CD4-positive, alpha-beta T cell treated with Interleukin-21 for 1 hour (primary cell): ENCODE measurements around the gene RRBP1.

Experiments used
- DNase-seq: peaks from one replicate; pipeline ENCODE4 v3.0.0-alpha.2; 2020

RRBP1 gene

DNA sequence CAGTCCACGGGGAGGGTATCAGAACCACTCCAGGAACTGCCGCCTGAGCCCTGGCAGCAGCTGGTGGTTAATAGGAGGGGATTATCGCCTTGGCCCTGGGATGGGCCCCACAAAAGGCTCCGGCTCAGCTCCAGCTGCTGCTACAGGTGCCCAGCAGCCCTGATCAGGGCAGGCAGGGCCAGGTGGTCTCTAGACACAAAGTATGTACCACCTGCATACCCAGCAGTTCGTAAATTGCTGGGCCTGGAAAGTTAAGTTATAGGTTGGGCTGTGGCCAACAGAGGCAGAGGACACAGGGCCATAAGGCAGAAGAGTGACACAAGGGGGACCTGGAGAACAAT, 35.1 kb downstream of the RRBP1 start:
- no peak for DNase-seq

DNA sequence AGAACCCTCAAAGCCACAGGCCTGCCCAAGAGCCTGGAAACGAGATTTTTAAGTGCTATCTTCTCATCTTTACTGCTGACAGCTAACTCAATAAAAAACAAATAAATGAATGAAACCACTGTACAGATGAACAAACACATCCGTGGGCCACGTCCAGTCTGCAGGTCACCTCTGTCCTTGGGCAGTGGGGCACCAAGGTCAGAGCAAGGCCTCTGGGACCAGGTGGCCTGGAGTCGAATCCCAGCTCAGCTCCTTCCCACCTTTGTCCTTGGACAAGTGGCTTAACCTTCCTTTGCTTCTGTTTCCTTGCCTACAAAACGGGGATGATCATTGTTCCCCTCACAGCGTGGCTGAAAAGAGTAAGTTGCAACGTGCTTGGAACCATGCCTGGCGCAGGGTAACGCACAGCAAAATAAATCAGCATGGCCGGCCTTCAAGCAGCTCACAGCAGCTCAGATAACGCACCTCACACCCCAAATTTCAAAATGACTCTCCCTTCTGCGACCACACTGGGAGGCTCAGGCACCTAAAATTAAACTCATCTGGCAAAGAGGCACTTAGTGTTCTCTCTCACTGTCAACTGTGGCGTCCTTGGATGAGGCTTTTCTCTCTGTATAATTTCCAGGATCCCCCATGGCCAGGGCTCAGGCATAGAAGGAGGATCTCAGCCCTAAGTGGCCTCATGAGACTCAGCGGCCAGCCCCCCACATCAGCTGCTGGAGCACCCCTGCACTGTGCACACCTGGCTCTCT, 35.7 kb downstream of the RRBP1 start:
- no peak for DNase-seq

DNA sequence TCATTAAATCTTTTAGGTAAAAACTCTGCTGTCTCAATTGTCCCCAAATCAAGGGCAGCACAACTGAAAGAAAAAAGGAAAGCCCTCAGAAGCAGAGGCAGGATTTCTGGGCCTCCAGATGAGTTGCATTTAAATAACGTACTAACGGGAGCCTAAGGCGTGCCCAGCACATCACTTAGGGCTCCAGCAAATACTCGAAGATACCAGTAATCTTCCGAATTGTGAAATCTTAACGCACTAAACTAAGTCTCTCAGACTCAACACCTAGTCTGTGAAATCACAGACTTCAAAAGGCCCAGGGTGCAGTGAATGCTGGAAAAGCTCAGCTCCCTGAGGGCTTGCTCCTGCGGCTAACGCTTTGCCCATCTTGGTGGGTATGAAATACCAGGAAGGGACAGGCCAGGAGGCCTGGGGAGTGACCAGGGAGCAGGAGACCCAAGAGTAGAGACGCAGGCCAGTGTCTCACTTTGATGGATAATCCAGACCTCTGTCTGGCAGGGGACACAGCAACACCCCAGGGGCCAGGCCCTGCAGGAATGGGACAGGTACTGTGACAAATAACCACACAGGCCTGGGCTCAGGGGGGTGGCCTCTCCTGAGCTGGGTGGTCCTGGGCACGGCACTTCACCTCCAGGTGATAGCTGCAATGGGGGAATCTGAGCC, 36.4 kb downstream of the RRBP1 start:
- no peak for DNase-seq

DNA sequence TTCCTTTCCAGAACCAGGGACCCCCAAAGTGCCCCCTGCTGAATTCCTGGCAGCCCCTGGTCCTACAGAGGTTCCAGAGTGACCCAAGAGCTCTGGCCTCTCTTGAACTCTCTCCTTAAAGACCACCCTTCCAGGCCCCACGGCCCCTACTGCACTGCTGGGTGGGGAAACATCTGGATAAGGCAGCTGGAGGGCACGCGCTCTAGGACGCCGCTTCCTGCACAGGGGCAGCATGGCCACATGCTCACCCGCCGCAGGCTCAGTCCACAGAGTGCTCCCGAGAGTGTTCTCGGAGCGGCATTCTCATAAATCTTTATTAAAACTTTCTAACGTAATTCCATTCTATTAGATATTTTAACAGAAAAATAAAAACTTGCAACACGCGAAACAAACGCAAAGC, 37.0 kb downstream of the RRBP1 start:
- no peak for DNase-seq

DNA sequence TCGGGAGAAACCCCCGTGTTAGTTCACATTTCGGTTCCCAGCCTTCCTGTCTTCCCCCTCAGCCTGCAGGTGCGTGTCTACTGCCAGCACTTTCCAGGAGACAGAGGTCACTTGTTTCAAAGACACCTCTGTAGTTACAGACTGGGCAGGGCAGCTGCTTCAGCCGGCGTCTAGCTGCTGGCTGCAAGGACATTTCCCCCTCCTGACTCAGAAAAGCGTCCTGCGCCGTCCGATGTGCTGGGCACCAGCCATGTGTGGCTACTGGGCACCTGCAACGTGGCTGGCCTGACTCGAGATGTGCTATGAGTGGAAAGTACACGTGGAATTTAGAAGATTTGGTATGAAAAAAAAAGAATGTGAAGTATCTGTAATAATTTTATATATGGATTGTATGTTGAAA, 37.6 kb downstream of the RRBP1 start:
- DNase-seq = no peak

DNA sequence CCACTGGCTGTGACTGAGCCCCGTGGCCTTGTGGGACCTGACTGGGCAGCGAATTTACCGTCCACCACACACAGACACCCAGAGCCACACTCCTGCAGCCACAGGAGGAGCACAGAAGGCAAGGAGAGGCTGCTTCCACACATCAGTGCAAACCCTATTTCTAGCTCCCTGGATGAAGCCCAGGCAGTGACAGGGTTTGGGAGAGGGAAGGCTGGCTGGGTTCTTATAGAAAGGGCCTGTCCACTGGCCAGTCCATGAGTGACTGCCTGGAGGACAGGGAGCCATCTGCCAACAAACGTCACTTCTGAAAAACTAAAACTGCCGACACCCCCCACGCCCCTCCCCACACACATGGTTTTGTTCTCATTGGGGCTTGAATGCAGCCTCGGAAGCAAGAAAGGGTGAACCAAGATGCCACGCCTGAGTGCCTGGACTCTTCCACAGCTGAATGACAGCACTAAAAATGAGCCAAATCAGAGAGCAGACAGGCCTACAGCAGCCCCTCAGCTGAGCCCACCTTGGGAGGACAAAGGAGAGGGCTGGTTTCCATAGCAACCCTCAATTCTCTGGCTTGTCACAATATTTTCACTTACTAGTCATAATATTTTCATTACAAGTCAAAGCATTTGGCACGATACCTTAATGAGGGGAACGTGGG, 38.4 kb downstream of the RRBP1 start:
- no peak for DNase-seq

DNA sequence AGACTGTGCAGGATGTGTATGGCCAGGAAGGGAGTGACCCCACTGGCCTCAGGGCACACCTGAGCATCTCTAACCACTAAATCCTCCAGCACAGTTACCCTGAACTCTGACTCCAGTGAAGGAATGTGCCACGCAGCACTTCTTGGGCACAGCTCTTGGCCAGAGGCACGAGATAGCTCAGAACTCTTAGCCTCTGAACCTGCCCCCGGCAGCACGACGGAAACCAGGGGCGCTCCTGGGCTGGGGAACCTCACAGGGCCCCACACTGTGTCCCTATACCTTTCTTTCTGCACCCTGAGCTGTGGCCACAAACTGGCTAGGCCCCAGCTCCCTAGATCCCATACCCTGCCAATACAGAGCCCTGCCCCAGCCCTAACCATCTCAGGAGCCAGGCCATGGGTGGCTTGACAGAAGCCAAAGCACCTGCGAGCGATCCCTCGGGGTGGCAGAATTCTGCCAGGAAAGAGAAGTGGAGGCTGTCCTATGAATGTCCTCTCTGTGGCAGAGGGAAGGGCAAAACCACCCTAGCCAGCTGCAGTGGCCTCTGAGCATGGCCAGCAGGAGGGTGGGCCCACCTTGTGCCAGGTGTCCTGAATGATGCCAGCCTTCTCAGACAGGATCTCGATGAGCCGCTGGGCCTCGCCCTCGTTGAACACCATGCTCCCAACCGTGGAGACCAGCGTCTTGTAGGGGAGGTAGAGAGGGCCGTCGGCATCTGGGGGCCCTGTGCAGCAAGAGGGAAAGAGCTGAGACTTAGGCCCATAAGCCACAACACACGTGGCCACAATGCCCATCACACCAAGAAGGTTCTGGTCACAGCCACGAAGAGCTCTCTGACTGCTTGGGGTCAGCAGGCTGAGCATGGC, 39.4 kb downstream of the RRBP1 start:
- no peak for DNase-seq

DNA sequence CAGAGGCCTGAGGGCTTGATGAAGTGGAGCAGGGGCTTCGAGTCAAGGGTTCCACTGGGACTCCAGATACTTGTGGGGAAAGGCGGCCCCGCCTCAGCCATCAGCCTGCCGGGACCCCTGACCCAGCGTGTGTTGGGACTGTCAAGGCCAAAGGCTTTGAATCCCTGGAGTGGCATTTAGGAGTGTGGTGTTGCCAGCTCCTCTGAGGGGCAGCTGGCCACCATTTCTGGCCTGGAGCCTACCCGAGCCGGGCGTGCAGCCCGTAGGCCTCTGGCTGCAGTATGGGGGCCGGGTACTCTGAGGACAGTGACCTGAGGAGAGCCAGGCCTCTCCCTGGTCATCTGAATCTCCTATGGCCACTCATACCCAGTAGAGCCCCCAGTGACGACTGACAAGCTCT, 40.0 kb downstream of the RRBP1 start:
- no peak for DNase-seq

DNA sequence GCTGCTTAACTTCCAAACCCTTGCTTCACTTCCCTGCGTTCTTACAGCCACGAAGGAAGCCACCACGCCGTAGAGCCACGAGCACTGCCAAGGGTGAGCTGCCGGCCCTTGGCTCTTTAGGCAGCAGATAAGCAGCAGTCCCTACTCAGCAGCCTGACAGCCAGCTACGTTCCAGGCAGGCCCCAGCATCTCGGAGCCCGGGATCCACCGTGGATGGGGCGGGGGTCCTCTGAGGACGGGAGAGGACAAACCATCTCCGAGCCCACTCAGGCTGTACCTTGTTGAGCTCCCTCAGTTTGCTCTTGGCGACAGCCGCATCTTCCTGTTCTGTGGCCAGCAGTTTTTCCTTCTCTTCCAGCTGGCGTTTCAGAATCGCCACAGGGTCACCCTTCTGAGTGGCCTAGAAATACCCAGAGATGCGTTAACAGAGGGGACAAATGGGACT, 40.5 kb downstream of the RRBP1 start:
- no peak for DNase-seq

DNA sequence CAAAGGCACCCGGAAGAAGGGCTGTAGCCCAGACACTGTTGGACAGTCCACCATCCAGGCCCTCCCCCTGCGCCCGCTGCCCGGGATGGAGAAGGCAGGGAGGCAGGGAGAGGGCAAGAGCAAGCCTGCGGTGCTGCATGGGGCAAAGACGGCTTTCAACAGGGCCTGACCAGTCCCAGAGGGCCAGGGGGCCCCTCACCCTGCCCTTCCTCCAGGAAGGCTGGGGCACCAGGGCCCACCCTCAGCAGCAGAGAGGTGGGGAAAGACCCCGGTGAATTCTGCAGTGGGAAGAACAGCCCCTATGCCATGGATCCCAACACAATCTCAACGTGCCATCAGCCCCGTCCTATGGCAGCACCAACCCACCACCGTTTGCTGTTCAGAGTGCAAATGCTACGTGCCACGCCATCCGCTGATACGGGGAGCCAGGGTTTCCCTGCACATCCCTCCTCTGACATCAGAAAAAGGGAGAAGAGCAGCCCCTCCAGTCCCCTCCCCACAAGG, 41.1 kb downstream of the RRBP1 start:
- DNase-seq = no peak

DNA sequence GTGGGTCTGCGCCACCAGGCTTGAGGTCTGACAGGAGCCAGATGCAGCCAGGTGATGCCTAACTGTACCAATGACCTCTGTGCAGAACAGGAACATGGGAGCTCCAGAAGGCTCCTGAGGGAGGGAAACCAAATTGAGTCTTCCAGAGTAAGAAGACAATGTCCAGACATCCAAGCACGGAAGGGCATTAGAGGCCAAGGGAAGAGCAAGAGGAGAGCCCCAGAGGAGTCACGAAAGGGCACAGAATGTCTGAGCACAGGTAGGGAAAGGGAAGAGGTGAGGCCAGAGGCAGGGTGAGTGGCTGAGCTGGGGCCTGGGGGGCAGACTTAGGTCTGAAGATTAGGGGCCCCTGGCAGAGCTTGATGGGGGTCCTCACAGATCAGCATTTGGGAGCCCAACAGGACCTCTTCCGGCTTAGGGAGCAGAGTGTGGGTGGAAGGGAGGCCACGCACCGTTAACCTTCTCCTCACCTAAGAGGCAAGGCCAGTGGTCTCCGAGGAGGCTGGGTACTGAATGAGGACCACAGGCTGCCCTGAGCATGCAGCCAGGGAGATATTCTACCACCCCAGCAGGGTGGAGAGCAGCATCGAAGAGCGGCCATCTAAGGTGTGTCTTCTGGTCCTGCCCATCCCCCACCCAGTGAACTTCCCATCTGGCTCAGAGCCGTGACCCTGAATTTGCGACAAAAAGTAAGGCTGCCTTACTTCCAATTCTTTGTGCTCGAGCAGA, 41.7 kb downstream of the RRBP1 start:
- no peak for DNase-seq

DNA sequence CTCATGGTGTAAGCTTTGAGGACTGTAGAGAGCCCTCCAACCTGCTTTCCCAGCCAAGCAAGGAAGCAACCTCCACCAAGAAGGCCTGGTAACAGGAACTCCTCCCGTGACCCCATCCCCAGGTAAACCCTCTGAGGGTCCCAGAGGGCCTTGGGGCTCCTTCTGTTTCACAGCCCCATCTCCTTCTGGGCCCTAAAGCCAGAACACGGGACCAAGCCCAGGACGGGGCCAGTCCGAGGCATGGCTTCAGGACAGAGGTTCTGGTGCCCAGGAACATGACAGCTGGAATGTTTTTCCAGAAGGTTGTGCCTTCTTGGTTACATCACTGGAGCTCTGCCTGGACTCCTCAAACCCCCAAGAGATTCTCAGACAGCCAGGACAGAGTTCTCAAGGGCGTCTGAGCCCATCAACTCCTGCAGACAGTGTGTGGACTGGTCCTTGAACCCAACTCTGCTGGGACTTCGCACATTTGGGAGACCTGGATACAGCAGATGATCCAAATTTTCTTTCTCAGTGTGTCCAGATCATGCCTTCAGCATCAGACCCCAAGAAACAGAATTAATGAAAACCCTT, 43.1 kb downstream of the RRBP1 start:
- DNase-seq = no peak

DNA sequence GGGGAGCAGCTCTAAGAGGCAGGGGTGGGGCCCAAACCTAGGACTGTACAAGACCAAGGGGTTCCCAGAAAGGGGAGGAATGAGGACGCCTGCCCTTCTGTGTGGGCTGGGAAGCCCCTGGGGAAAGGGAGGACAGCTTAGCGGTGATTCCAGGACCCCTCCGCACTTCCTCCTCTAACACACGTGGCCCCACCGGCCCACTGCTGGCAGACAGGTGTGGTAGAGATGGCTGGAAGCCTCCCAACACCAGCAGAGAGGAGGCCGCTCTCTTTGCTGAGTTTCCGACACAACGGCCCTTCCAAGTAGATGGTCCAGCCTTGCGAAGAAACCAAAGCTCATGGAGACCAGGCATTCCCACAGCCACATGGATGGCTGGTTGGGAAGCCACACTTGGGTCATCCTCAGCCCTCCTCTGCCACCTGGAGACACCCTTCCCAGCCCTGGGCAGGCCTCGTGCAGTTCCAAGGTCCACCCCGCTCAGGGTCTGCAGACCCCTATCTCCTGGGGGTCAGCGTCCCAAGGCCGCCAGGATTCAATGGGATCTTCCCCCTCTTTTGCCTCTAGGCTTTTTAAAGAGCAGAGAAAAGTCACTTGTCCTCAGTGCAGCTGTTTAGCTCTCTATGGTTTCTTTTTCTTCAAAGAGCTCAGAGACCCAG, 43.9 kb downstream of the RRBP1 start:
- DNase-seq = no peak

DNA sequence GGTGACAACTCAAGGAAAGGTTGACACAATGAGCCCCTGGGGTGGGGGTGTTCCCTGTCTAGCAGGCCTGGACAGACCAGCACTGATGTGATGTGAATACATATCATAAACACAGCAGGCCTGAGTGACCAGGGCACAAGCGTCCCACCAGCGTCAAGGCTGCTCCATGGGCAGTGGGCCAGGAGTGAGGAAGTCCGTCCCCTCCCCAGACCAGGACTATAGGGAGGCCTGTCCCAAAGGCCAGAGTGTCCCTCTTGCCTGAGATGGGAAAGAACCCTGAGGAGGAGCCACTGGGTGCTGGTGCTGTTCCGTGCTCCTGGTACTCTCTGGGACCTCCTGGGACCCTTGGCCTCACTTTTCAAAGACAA, 44.6 kb downstream of the RRBP1 start:
- DNase-seq = no peak

DNA sequence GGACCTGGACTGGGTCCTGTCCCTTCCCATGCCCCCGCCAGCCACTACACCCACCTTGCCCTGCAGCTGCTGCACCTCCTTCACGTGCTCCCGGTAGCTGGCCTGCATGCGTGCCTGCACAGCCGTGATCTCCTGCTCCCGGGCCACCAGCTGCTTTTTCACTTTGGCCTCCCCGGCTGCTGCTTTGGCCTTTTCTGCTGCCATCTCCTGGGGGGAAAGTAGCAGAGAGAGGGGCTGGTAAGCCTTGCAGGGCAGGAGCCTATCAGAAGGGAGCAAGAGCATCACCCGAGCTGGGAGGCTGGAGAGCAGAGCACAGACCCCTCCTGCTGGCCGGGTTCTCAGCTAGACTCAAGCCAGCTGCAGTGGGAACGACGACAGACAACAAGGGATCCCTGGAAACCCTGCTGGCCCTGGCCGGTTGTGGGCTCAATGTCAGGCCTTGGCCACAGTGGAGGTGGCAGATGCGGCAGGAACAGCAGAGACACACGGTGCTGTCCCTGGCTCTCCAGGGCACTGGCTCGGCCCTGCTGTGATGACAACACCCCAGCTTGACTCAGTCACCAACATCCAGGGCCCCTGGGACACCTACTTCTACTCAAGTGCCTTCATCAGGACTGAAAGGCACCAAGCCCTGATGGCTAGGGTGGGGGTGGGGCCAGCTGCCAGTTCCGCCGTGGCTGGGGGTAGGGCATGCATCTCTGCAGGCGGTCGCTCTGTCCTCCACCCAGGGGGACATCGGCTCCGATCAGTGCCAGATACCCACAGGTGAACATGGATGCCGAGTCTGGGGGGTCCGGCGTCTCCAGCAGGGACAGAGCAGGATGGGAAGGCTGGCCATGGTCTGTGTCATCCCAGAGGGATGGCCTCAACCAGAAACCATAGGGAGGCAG, 45.3 kb downstream of the RRBP1 start:
- no peak for DNase-seq

DNA sequence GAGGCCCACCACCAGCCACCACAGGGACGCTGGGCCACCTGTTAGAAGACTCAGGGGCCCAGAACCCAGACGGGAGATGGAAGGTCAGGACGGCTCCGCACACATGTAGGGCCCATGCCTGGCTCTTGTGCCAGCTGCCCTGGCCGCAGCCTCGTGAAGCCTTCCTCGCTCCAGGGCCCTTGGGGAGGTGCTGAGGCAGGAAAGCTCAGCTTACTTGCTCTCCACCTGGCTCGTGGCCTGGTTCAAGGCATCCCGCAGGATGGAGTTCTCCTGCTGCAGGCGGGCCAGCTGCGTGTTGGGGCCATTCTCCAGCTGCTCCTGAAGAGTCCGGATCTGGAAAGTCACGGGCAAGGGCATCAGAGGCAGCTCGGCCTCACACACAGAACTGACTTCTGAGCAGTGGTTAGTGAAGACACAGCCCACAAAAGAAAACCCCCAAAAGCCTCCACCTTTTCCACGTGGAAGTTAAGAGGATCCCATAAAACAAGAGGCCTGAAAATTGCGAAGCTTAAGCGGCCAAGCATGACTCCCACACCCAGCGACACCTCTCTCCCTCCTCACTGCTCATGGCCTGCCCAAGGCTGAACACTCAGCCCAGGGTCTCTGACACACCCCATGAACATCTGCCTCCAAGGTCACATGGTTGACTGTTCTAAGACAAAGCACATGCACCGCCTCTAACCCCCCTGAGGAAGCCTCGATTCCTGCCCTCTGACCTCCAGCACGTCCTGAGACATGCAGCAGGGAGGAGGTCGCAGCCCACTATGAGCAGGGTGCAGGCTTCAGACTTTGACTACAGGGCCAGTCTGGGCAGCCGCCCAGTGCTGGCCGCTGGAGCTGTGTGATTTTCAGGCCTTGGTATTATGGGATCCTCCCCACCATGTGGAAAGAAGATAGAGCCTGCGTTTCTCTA, 46.5 kb downstream of the RRBP1 start:
- no peak for DNase-seq

DNA sequence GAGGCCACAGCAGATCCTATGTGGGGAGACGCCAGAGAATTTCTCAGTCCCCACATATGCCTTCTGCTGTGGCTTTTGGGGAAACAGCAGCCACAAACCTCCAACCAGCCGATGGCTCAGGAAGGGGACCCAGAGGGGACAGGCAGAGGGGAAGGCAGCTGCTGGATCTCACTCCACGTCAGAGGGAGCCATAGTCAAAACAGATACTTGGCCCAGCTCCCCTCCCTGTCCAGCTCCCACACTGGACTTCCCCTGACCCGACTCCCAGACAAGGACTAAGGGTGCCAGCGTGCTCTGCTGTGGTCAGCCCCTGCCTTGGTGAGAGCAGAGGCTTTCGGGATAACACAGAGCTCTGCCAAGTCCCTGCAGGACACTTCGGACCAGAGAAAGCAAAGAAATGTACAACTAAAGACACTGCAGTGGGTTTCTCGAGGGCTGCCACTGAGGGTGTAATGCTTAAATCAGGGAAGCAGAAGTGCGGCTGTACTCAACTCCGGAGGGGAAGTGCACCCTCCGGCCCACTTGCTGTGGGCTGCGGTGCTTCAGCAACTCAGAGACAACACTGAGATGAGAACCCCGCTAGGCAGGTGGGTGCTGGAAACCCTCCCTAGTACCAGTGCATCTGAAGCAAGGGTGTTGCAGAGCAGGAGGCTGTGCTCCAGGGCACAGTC, 47.2 kb downstream of the RRBP1 start:
- DNase-seq = no peak

DNA sequence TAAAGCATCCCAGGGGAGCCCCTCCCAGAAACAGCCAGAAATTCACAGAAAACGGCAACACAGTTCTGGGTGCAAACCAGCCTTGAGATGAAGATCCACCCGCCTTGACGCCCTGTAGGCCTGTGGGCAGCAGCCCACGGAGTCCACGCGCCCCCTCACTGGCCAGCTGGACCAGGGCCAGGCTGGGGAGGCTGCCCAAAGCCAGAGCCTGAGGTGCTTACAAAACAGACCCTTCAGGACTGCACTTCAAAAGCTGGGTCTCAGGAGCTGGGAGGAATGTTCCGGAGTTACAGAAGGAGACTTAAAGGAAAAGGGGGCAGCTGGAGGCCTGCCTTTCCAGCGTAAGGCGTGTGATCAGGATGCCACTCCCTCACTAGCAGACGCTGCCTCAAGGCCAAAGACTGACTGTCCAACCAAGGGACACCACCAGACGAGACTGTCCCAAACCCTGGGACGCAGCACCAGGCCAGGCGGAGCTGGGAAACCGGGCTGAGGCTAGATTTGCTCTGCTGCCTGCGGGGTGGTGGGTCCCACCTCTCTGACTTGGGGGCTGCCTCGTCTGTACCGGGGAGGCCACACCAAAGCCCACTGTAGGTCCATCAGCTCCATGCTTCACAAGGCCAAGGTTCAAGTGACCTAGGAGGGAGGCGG, 48.1 kb downstream of the RRBP1 start:
- no peak for DNase-seq
